Measurements from ENCODE around the gene MRGPRF.

Gene MRGPRF

GRCh38 chr11:69024509-69024908 lies 11.5 kb upstream of the MRGPRF start:
- CTCF ChIA-PET = no interaction called here
- no peak for TF ChIP-seq CTCF (IDR thresholded peaks at IDR 0.05; ENCODE audit: control extremely low read depth, extremely low read depth, low read depth, missing control alignments)
- no peak for DNase-seq (ENCODE audit: extremely low spot score)
- POLR2A ChIA-PET = no interaction called here

GRCh38 chr11:69022260-69022659 lies 9.2 kb upstream of the MRGPRF start:
- DNase-seq (ENCODE audit: extremely low spot score) = no peak

GRCh38 chr11:69018924-69019323 lies 5.9 kb upstream of the MRGPRF start:
- ChIA-PET CTCF (no interaction called here), POLR2A (no interaction called here)
- no peak for DNase-seq (ENCODE audit: extremely low spot score)
- no peak for TF ChIP-seq CTCF (IDR thresholded peaks at IDR 0.05; ENCODE audit: control extremely low read depth, extremely low read depth, low read depth, missing control alignments)

More at GRCh38 chr11:69022260-69022659, 9.2 kb upstream of the MRGPRF start:
- ChIA-PET POLR2A (no interaction called here), CTCF (interaction anchor here (1.2 to 1.3 kb wide), 3 partner anchors 11 to 21 kb away, joined by 3 to 4 read pairs (median 4); no protein-coding TSS in a partner anchor)
- TF ChIP-seq CTCF (IDR thresholded peaks at IDR 0.05; ENCODE audit: control extremely low read depth, extremely low read depth, low read depth, missing control alignments) = no peak

- TF ChIP-seq CTCF (IDR thresholded peaks at IDR 0.05; ENCODE audit: control extremely low read depth, extremely low read depth, low read depth, missing control alignments) = no peak
- no peak for DNase-seq (ENCODE audit: extremely low spot score)
- ChIA-PET POLR2A (no interaction called here), CTCF (no interaction called here)
These were observed 4.9 kb upstream of the MRGPRF start for GRCh38 chr11:69017951-69018350.

- no peak for DNase-seq (ENCODE audit: extremely low spot score)
- POLR2A ChIA-PET = no interaction called here
- CTCF ChIA-PET = no interaction called here
- no peak for TF ChIP-seq CTCF (IDR thresholded peaks at IDR 0.05; ENCODE audit: control extremely low read depth, extremely low read depth, low read depth, missing control alignments)
These were observed 2.0 kb upstream of the MRGPRF start for GRCh38 chr11:69014898-69015549.

- POLR2A ChIA-PET = no interaction called here
- DNase-seq (ENCODE audit: extremely low spot score) = no peak
- TF ChIP-seq CTCF (IDR thresholded peaks at IDR 0.05; ENCODE audit: control extremely low read depth, extremely low read depth, low read depth, missing control alignments) = no peak
- CTCF ChIA-PET = no interaction called here
These were observed 1.2 kb upstream of the MRGPRF start for GRCh38 chr11:69014084-69014851.

Measured in GM10248 (cell line).